ENCODE results near the gene IRF2BP2. TPM values are rescaled to one million over a fixed set of nuclear protein-coding genes. Genes with fewer than 3 reads are reported as not detected.
A peak's percentile ranks its signal among the peaks of the same experiment; 100 is the strongest.

Gene IRF2BP2
- total and polyA plus RNA-seq, 2 of the 13 experiments (the other 11 are each of a cell fraction or from before 2014, with no cell fraction given): 140 to 147 TPM

DNA sequence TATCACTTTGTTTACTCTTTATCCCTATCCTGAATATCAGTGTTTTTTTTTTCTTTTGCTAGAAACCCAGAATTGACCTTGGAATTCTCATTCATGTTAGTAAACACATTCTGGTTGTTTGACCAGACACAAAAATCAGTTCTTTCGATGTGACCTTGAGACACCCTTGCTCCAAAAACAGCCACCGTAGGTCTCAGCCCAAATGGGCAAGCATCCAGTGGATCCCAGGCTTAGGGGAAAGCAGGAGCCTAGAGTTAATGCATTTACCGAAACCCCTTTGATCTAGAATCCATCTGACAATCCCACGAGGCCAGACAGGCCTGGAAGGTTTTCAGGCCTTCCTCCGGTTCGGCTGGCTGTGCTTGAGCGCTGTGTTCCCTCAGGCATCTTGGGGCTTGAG lies 47.6 kb downstream of the IRF2BP2 start (continued):
- TF ChIP-seq, protein P1, sequence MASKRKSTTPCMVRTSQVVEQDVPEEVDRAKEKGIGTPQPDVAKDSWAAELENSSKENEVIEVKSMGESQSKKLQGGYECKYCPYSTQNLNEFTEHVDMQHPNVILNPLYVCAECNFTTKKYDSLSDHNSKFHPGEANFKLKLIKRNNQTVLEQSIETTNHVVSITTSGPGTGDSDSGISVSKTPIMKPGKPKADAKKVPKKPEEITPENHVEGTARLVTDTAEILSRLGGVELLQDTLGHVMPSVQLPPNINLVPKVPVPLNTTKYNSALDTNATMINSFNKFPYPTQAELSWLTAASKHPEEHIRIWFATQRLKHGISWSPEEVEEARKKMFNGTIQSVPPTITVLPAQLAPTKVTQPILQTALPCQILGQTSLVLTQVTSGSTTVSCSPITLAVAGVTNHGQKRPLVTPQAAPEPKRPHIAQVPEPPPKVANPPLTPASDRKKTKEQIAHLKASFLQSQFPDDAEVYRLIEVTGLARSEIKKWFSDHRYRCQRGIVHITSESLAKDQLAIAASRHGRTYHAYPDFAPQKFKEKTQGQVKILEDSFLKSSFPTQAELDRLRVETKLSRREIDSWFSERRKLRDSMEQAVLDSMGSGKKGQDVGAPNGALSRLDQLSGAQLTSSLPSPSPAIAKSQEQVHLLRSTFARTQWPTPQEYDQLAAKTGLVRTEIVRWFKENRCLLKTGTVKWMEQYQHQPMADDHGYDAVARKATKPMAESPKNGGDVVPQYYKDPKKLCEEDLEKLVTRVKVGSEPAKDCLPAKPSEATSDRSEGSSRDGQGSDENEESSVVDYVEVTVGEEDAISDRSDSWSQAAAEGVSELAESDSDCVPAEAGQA (IDR thresholded peaks at IDR 0.05; ENCODE audit: low read depth): no peak
- TF ChIP-seq, protein P1 (CRISPR knock-in tag; IDR thresholded peaks at IDR 0.05; ENCODE audit: borderline replicate concordance): no peak
- TF ChIP-seq SYNCRIP (IDR thresholded peaks at IDR 0.05; ENCODE audit: insufficient read depth, low read depth, low read length) (no peak), ELF3 (CRISPR knock-in tag; IDR thresholded peaks at IDR 0.05) (peak; percentile 34; the same call in 1 of the 2 replicates), ZZZ3 (CRISPR knock-in tag; IDR thresholded peaks at IDR 0.05; ENCODE audit: borderline replicate concordance) (no peak), HCFC1 (IDR thresholded peaks at IDR 0.05; ENCODE audit: low read depth, low read length) (no peak), STAT5B (CRISPR knock-in tag; IDR thresholded peaks at IDR 0.05) (no peak), MED8 (CRISPR knock-in tag; IDR thresholded peaks at IDR 0.05; ENCODE audit: insufficient replicate concordance) (no peak), PCBP1 (IDR thresholded peaks at IDR 0.05; ENCODE audit: borderline replicate concordance, low read depth, low read length) (no peak), ZNF234 (CRISPR knock-in tag; conservative IDR thresholded peaks at IDR 0.05) (no peak), ZNF354B (CRISPR knock-in tag; IDR thresholded peaks at IDR 0.05) (no peak)
- TF ChIP-seq, protein P2, sequence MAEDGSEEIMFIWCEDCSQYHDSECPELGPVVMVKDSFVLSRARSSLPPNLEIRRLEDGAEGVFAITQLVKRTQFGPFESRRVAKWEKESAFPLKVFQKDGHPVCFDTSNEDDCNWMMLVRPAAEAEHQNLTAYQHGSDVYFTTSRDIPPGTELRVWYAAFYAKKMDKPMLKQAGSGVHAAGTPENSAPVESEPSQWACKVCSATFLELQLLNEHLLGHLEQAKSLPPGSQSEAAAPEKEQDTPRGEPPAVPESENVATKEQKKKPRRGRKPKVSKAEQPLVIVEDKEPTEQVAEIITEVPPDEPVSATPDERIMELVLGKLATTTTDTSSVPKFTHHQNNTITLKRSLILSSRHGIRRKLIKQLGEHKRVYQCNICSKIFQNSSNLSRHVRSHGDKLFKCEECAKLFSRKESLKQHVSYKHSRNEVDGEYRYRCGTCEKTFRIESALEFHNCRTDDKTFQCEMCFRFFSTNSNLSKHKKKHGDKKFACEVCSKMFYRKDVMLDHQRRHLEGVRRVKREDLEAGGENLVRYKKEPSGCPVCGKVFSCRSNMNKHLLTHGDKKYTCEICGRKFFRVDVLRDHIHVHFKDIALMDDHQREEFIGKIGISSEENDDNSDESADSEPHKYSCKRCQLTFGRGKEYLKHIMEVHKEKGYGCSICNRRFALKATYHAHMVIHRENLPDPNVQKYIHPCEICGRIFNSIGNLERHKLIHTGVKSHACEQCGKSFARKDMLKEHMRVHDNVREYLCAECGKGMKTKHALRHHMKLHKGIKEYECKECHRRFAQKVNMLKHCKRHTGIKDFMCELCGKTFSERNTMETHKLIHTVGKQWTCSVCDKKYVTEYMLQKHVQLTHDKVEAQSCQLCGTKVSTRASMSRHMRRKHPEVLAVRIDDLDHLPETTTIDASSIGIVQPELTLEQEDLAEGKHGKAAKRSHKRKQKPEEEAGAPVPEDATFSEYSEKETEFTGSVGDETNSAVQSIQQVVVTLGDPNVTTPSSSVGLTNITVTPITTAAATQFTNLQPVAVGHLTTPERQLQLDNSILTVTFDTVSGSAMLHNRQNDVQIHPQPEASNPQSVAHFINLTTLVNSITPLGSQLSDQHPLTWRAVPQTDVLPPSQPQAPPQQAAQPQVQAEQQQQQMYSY (CRISPR knock-in tag; IDR thresholded peaks at IDR 0.05): no peak
- TF ChIP-seq, protein P3, sequence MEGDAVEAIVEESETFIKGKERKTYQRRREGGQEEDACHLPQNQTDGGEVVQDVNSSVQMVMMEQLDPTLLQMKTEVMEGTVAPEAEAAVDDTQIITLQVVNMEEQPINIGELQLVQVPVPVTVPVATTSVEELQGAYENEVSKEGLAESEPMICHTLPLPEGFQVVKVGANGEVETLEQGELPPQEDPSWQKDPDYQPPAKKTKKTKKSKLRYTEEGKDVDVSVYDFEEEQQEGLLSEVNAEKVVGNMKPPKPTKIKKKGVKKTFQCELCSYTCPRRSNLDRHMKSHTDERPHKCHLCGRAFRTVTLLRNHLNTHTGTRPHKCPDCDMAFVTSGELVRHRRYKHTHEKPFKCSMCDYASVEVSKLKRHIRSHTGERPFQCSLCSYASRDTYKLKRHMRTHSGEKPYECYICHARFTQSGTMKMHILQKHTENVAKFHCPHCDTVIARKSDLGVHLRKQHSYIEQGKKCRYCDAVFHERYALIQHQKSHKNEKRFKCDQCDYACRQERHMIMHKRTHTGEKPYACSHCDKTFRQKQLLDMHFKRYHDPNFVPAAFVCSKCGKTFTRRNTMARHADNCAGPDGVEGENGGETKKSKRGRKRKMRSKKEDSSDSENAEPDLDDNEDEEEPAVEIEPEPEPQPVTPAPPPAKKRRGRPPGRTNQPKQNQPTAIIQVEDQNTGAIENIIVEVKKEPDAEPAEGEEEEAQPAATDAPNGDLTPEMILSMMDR (CRISPR knock-in tag; IDR thresholded peaks at IDR 0.05): no peak
- TF ChIP-seq, protein P4, sequence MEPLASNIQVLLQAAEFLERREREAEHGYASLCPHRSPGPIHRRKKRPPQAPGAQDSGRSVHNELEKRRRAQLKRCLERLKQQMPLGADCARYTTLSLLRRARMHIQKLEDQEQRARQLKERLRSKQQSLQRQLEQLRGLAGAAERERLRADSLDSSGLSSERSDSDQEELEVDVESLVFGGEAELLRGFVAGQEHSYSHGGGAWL (CRISPR knock-in tag; IDR thresholded peaks at IDR 0.05): no peak
- TF ChIP-seq, protein P5, sequence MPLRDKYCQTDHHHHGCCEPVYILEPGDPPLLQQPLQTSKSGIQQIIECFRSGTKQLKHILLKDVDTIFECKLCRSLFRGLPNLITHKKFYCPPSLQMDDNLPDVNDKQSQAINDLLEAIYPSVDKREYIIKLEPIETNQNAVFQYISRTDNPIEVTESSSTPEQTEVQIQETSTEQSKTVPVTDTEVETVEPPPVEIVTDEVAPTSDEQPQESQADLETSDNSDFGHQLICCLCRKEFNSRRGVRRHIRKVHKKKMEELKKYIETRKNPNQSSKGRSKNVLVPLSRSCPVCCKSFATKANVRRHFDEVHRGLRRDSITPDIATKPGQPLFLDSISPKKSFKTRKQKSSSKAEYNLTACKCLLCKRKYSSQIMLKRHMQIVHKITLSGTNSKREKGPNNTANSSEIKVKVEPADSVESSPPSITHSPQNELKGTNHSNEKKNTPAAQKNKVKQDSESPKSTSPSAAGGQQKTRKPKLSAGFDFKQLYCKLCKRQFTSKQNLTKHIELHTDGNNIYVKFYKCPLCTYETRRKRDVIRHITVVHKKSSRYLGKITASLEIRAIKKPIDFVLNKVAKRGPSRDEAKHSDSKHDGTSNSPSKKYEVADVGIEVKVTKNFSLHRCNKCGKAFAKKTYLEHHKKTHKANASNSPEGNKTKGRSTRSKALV (CRISPR knock-in tag; IDR thresholded peaks at IDR 0.05): no peak
- TF ChIP-seq, protein P6, sequence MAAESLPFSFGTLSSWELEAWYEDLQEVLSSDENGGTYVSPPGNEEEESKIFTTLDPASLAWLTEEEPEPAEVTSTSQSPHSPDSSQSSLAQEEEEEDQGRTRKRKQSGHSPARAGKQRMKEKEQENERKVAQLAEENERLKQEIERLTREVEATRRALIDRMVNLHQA (CRISPR knock-in tag; IDR thresholded peaks at IDR 0.05): no peak

Measured in HepG2 (cell line).